Measurements from ENCODE around the gene TTC6. TPM values are rescaled to one million over a fixed set of nuclear protein-coding genes. Genes with fewer than 3 reads are reported as not detected.
A peak's percentile ranks its signal among the peaks of the same experiment; 100 is the strongest.

TTC6 gene
- total and polyA plus RNA-seq, 4 donors, result 0.74 to 21.7 (median 3.6) TPM

- no peak for DNase-seq (ENCODE audit: low spot score)
- Histone ChIP-seq H3K9me3 (ENCODE audit: control insufficient read depth in 4 of 4, low read length in 3 of 4) (no peaks in the 10 kb centered on the region), H3K9ac (ENCODE audit: low read depth in 1 of 2, low read length in 2 of 2) (no peak overlapping the region), H3K4me1 (ENCODE audit: control insufficient read depth in 4 of 4, insufficient read depth in 4 of 4, low read length in 3 of 4) (peaks cover 0 to 6% (median 2%) of the 10 kb centered on the region in 4 donors), H3K36me3 (ENCODE audit: control insufficient read depth in 4 of 4, insufficient read depth in 3 of 4, low read depth in 1 of 4, low read length in 3 of 4) (no peaks in the 10 kb centered on the region), H3K4me3 (ENCODE audit: low read depth in 1 of 3, low read length in 3 of 3) (peak overlapping the region in 2 of 3 donors; percentile 72 to 77), H3K27me3 (ENCODE audit: control insufficient read depth in 4 of 4, insufficient read depth in 4 of 4, low read length in 3 of 4) (no peaks in the 10 kb centered on the region), H3K27ac (ENCODE audit: low read depth in 1 of 2, low read length in 2 of 2) (peak overlapping the region; percentile 79 to 87)
- no peak for TF ChIP-seq YY1 (IDR thresholded peaks at IDR 0.05)
- peak in 1 of 2 donors; percentile 18 for TF ChIP-seq RAD21 (IDR thresholded peaks at IDR 0.05)
- 28% methylated on average over 62 of the region's 62 CpGs for WGBS
These were observed 11.0 kb upstream of the TTC6 start for GRCh38 chr14:37584211-37585100.

GRCh38 chr14:37585101-37585511 is 10.3 kb upstream of the TTC6 start:
- TF ChIP-seq HNF4G (IDR thresholded peaks at IDR 0.05) (no peak), YY1 (IDR thresholded peaks at IDR 0.05) (no peak), RAD21 (IDR thresholded peaks at IDR 0.05) (no peak), ZBTB33 (IDR thresholded peaks at IDR 0.05) (no peak)
- Histone ChIP-seq H3K36me3 (ENCODE audit: control insufficient read depth in 4 of 4, insufficient read depth in 3 of 4, low read depth in 1 of 4, low read length in 3 of 4) (no peaks in the 10 kb centered on the region), H3K4me3 (ENCODE audit: low read depth in 1 of 3, low read length in 3 of 3) (no peak overlapping the region), H3K4me1 (ENCODE audit: control insufficient read depth in 4 of 4, insufficient read depth in 4 of 4, low read length in 3 of 4) (peaks cover 0 to 6% (median 2%) of the 10 kb centered on the region in 4 donors), H3K9ac (ENCODE audit: low read depth in 1 of 2, low read length in 2 of 2) (no peak overlapping the region), H3K9me3 (ENCODE audit: control insufficient read depth in 4 of 4, low read length in 3 of 4) (no peaks in the 10 kb centered on the region), H3K27ac (ENCODE audit: low read depth in 1 of 2, low read length in 2 of 2) (peak overlapping the region; percentile 41 to 79), H3K27me3 (ENCODE audit: control insufficient read depth in 4 of 4, insufficient read depth in 4 of 4, low read length in 3 of 4) (no peaks in the 10 kb centered on the region)
- no peak for DNase-seq (ENCODE audit: low spot score)
- WGBS, result 57% methylated on average over 23 of the region's 23 CpGs

GRCh38 chr14:37585971-37586796 is 9.2 kb upstream of the TTC6 start:
- WGBS, result 28% methylated on average over 10 of the region's 10 CpGs
- no peak for DNase-seq (ENCODE audit: low spot score)
- H3K27ac ChIP-seq (ENCODE audit: low read depth in 1 of 2, low read length in 2 of 2), result peak overlapping the region; percentile 45 to 86
- no peak for TF ChIP-seq GABPA (IDR thresholded peaks at IDR 0.05 in 1 of 2, conservative IDR thresholded peaks at IDR 0.05 in 1 of 2)
- no peak for TF ChIP-seq REST (IDR thresholded peaks at IDR 0.05)
- no peak for TF ChIP-seq FOXA1 (IDR thresholded peaks at IDR 0.05)
- TF ChIP-seq ATF3 (IDR thresholded peaks at IDR 0.05), result no peak
- TF ChIP-seq YY1 (IDR thresholded peaks at IDR 0.05), result peak; percentile 72
- TF ChIP-seq FOXA2 (IDR thresholded peaks at IDR 0.05), result no peak
- no peak for TF ChIP-seq TAF1 (conservative IDR thresholded peaks at IDR 0.05)
- no peak for TF ChIP-seq CTCF (IDR thresholded peaks at IDR 0.05; ENCODE audit: low read depth, low read length, missing input control)
- no peak for TF ChIP-seq RXRA (IDR thresholded peaks at IDR 0.05)
- peak; percentile 9 for TF ChIP-seq MAX (IDR thresholded peaks at IDR 0.05)
- TF ChIP-seq NR2F2 (IDR thresholded peaks at IDR 0.05), result no peak
- no peak for TF ChIP-seq ZBTB33 (IDR thresholded peaks at IDR 0.05)

More at GRCh38 chr14:37585971-37586796, 9.2 kb upstream of the TTC6 start:
- H3K27me3 ChIP-seq (ENCODE audit: control insufficient read depth in 4 of 4, insufficient read depth in 4 of 4, low read length in 3 of 4), result no peaks in the 10 kb centered on the region
- peaks cover 0 to 6% (median 2%) of the 10 kb centered on the region in 4 donors for H3K4me1 ChIP-seq (ENCODE audit: control insufficient read depth in 4 of 4, insufficient read depth in 4 of 4, low read length in 3 of 4)
- no peak overlapping the region for H3K4me3 ChIP-seq (ENCODE audit: low read depth in 1 of 3, low read length in 3 of 3)
- H3K36me3 ChIP-seq (ENCODE audit: control insufficient read depth in 4 of 4, insufficient read depth in 3 of 4, low read depth in 1 of 4, low read length in 3 of 4), result no peaks in the 10 kb centered on the region
- H3K9ac ChIP-seq (ENCODE audit: low read depth in 1 of 2, low read length in 2 of 2), result peak overlapping the region in 1 of 2 donors; percentile 93
- no peaks in the 10 kb centered on the region for H3K9me3 ChIP-seq (ENCODE audit: control insufficient read depth in 4 of 4, low read length in 3 of 4)

Data from liver (tissue), 9 donors.